GM10266 (cell line): ENCODE results near the gene GPR3.

Source experiments
- DNase-seq: peaks from one replicate; pipeline ENCODE4 v3.0.0; 2012; ENCODE audit errors: extremely low spot score
- CTCF ChIP-seq: IDR thresholded peaks from 2 replicates; pipeline ENCODE4 v1.5.1; 2012; ENCODE audit warnings: mild to moderate bottlenecking, low read depth; ENCODE audit not compliant: control insufficient read depth, insufficient read depth; ENCODE audit errors: missing control alignments

The GPR3 gene

GRCh38 chr1:27359822-27360158 lies 32.6 kb upstream of the GPR3 start:
- no peak for DNase-seq
- no peak for TF ChIP-seq CTCF

- DNase-seq, result peak; percentile 71
- TF ChIP-seq CTCF, result no peak
Measured at GRCh38 chr1:27360159-27361043, 32.0 kb upstream of the GPR3 start.

- no peak for TF ChIP-seq CTCF
- DNase-seq, result no peak
Measured at GRCh38 chr1:27361044-27361402, 31.4 kb upstream of the GPR3 start.

GRCh38 chr1:27361553-27361952 lies 30.9 kb upstream of the GPR3 start:
- no peak for DNase-seq
- TF ChIP-seq CTCF, result no peak

- DNase-seq, result no peak
- no peak for TF ChIP-seq CTCF
Measured at GRCh38 chr1:27363766-27364695, 28.4 kb upstream of the GPR3 start.

GRCh38 chr1:27364696-27365371 lies 27.6 kb upstream of the GPR3 start:
- TF ChIP-seq CTCF, result no peak
- DNase-seq, result no peak
